HG03060 (cell line): ENCODE results near the gene GDF15.
A peak's percentile ranks its signal among the peaks of the same experiment; 100 is the strongest.
"Not testable (repeated sequence)": the region's sequence is repeated elsewhere in the genome, so short reads cannot be mapped to it uniquely, and the experiment has no call there.

Experiments used
- ATAC-seq: cut with Tn5 transposase; IDR thresholded peaks from one replicate; pipeline ENCODE4 v1.9.1; 2021; ENCODE audit warnings: low read depth, moderate number of reproducible peaks; ENCODE audit not compliant: unreplicated experiment

The GDF15 gene

GRCh38 chr19:18362934-18363542, 22.9 kb upstream of the GDF15 start:
- no peak for ATAC-seq

- ATAC-seq = no peak
Observed at GRCh38 chr19:18363787-18364186, 22.2 kb upstream of the GDF15 start.

GRCh38 chr19:18364277-18364825, 21.6 kb upstream of the GDF15 start:
- not testable (repeated sequence) for ATAC-seq

- ATAC-seq = no peak
Observed at GRCh38 chr19:18364826-18365528, 21.0 kb upstream of the GDF15 start.

GRCh38 chr19:18366021-18366435, 19.9 kb upstream of the GDF15 start:
- no peak for ATAC-seq

- ATAC-seq = no peak
Observed at GRCh38 chr19:18368504-18369222, 17.3 kb upstream of the GDF15 start.

GRCh38 chr19:18373407-18373891, 12.5 kb upstream of the GDF15 start:
- ATAC-seq = no peak

- ATAC-seq = peak; percentile 70
Observed at GRCh38 chr19:18373892-18374629, 11.9 kb upstream of the GDF15 start.

GRCh38 chr19:18377026-18377425, 8.9 kb upstream of the GDF15 start:
- no peak for ATAC-seq

- no peak for ATAC-seq
Observed at GRCh38 chr19:18379803-18380747, 5.9 kb upstream of the GDF15 start.

- no peak for ATAC-seq
Observed at GRCh38 chr19:18380843-18381242, 5.1 kb upstream of the GDF15 start.

GRCh38 chr19:18383622-18384021, 2.3 kb upstream of the GDF15 start:
- not testable (repeated sequence) for ATAC-seq

- ATAC-seq = no peak
Observed at GRCh38 chr19:18384775-18385174, 1.2 kb upstream of the GDF15 start.

- ATAC-seq = no peak
Observed at GRCh38 chr19:18385359-18385674, 641 bp upstream of the GDF15 start.

GRCh38 chr19:18386543-18387271, 749 bp downstream of the GDF15 start:
- no peak for ATAC-seq

- ATAC-seq = no peak
Observed at GRCh38 chr19:18388100-18388959, 2.4 kb downstream of the GDF15 start.

GRCh38 chr19:18388960-18389725, 3.2 kb downstream of the GDF15 start:
- ATAC-seq = no peak
